GM12801 (cell line): Measurements from ENCODE around the gene KLHL6.

Experiments
- CTCF ChIP-seq: IDR thresholded peaks from one replicate; pipeline ENCODE4 v1.5.1; 2011; ENCODE audit warnings: control low read depth; ENCODE audit not compliant: insufficient read length; ENCODE audit errors: extremely low read depth

KLHL6 gene

GRCh38 chr3:183563536-183563874 is 8.0 kb upstream of the KLHL6 start:
- no peak for TF ChIP-seq CTCF

- no peak for TF ChIP-seq CTCF
Measured at GRCh38 chr3:183560607-183561006, 5.1 kb upstream of the KLHL6 start.

- no peak for TF ChIP-seq CTCF
Measured at GRCh38 chr3:183558495-183558894, 3.0 kb upstream of the KLHL6 start.

DNA sequence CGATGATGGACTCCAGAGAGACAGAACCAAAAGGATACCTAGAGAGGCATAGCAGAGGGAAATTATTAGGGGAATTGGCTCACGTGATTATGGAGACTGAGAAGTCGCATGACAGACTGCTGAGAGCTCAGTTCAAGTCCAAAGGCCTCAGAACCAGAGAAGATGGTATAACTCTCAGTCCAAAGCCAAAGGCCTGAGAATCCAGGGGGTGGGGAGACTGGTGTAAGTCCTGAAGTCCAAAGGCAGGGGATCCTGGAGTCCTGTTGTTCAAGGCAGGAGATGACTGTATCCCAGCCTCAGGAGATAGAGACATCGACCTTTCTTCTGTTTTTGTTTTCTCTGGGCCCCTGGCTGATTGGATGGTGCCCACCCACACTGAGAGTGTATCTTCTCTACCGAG is 1.2 kb upstream of the KLHL6 start:
- no peak for TF ChIP-seq CTCF

DNA sequence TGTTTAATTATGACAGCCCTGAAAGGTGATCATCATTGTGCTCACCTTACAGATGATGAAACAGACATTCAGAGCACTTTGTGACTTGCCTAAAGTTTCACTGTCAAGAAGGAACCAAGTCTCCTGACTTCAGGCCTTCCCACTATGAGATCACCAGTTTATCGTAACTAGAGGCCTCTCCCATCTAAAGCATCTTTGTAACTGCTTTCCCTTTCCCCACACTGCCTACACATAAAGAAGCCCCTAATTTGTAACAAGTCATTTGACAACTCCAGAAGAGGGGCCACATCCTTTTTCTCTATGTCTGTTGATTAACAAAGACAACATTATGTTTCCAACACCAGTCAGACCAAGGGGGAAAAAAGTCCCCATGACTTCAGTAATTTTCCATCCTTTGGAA is 1.1 kb downstream of the KLHL6 start:
- TF ChIP-seq CTCF = no peak

- TF ChIP-seq CTCF = no peak
Measured at GRCh38 chr3:183553334-183554026, 2.0 kb downstream of the KLHL6 start.

DNA sequence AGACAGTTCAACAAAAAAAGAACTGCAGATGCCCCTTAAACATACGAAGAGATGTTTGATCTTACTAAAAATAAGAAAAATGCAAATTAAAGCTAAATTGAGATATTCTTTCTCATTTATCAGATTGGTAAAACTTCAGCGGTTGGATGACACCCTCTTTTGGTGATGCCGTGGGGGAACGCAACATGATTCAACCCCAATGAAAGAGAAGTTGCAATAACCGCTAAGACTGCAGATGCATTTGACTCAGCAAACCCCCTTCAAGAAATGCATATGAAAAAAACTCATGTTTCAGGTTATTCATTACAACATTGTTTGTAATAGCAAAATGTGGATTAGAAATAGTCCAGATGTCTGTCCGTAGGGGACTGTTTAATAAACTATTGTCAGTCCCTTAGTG is 3.6 kb downstream of the KLHL6 start:
- no peak for TF ChIP-seq CTCF
